BJ (cell line): ENCODE results near the gene MANSC4. TPM values are rescaled to one million over a fixed set of nuclear protein-coding genes. Genes with fewer than 3 reads are reported as not detected.

Experiments used
- CTCF ChIA-PET: fragments of 350-600 bp; formaldehyde crosslinking; extraction: SDS; loops from one replicate; lab custom pipeline; 2021; ENCODE audit warnings: antibody characterized with exemption, inconsistent platforms; lab: Yijun Ruan, JAX
- POLR2A ChIA-PET: fragments of 300-600 bp; sonication (Branson Sonifier 250); formaldehyde crosslinking; extraction: SDS; loops from one replicate; lab custom pipeline; 2021; ENCODE audit warnings: antibody characterized with exemption; lab: Charles Lee
- DNase-seq: peaks from one replicate; pipeline ENCODE4 v3.0.0-alpha.2; 2011; ENCODE audit warnings: low read depth
- H3K27me3 ChIP-seq: 2 replicates; pipeline ENCODE4 v1.6.0; 2011; ENCODE audit warnings: low read length; ENCODE audit not compliant: control insufficient read depth, insufficient read depth
- H3K36me3 ChIP-seq: 2 replicates; pipeline ENCODE4 v1.5.1; 2011; ENCODE audit warnings: low read length; ENCODE audit not compliant: control insufficient read depth, insufficient read depth
- H3K4me3 ChIP-seq: 2 replicates; pipeline ENCODE4 v1.5.1; 2011; ENCODE audit warnings: low read depth, mild to moderate bottlenecking, control low read depth, low read length
- CTCF ChIP-seq: IDR thresholded peaks from 2 replicates; pipeline ENCODE4 v1.5.1; 2011; ENCODE audit warnings: low read depth, mild to moderate bottlenecking, control low read depth, inconsistent platforms, low read length, moderate library complexity; ENCODE audit not compliant: insufficient read depth
- polyA plus RNA-seq: library from polyadenylated mRNA; depleted of rRNA; stranded (reverse); fragments of >200 nt; gene quantifications from 2 replicates; pipeline ENCODE4 v1.2.3, GENCODE V29; 2011

Gene MANSC4
- polyA plus RNA-seq, 1 experiment: not detected

DNA sequence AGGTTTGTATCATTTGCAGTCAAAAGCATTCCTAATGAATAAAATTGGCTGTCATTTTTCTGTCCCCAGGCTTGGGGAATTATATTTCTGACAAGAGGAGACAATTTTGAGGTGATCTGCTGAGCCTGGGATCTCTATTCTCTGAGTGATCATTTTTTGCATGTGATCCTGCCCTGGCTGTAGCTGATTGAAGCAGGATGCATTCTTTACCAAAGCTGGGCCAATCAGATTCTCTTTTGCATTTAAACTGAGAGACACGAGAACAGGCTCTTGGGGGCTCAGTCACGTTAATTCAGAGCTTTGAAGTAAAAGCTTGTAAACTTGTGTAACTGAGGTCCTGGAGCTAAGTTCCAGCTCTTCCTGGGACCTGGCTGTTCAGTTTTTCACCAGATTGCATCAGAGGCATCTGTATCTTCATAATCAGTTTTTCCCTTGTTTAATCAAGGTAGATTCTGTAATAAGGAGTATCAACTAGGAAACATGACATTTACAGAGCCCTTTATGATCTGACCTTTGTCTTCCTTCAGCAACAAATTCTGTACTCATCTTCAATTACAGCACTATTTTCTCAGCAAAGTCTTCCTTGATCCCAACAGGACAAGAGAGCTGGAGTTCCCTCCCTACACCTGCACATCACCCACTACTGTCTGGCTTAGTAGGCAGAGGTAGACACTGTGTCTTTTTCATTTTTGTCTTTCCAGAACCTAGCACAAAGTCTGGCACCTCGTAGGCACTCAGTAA, 35.0 kb upstream of the MANSC4 start:
- no peaks in the 10 kb centered on the region for H3K27me3 ChIP-seq
- no peak for TF ChIP-seq CTCF
- no peaks in the 10 kb centered on the region for H3K36me3 ChIP-seq
- DNase-seq: no peak
- ChIA-PET CTCF (interaction anchor here (0.6 to 1.5 kb wide), 4 partner anchors 12 to 1234 kb away, joined by 3 to 6 read pairs (median 4); no protein-coding TSS in a partner anchor), POLR2A (no interaction called here)
- H3K4me3 ChIP-seq: no peak overlapping the region

DNA sequence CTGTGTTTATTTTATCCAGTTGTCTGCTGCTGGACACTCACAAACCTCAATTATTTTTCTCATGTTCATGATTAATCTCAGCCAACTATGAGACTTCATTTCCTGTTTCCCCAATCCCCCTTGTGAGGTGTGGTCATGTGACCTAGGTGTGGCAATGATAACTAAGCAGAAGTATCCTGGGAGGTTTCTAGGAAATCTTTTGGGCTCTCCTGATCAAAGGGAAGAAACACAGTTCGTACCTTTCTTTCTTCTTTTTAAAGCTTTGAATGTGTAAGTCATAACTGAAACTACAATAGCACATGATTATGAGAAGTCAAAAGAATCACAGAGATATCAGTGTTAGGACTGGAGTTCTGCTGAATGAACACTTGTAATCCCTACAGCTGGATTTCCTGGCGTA, 34.4 kb upstream of the MANSC4 start:
- ChIA-PET POLR2A (no interaction called here), CTCF (interaction anchor here (1.0 kb wide), 1 partner anchor 53 kb away, joined by 6 read pairs; no protein-coding TSS in a partner anchor)
- no peak overlapping the region for H3K4me3 ChIP-seq
- H3K36me3 ChIP-seq: no peaks in the 10 kb centered on the region
- TF ChIP-seq CTCF: no peak
- H3K27me3 ChIP-seq: no peaks in the 10 kb centered on the region
- DNase-seq: no peak

- no peak for DNase-seq
- CTCF ChIA-PET: interaction anchor here (3.7 kb wide), 1 partner anchor 8 kb away, joined by 21 read pairs; no protein-coding TSS in a partner anchor
- no peak for TF ChIP-seq CTCF
- Histone ChIP-seq H3K36me3 (no peaks in the 10 kb centered on the region), H3K4me3 (no peak overlapping the region), H3K27me3 (no peaks in the 10 kb centered on the region)
- POLR2A ChIA-PET: no interaction called here
Observed at GRCh38 chr12:27812502-27812901, 32.5 kb upstream of the MANSC4 start.

DNA sequence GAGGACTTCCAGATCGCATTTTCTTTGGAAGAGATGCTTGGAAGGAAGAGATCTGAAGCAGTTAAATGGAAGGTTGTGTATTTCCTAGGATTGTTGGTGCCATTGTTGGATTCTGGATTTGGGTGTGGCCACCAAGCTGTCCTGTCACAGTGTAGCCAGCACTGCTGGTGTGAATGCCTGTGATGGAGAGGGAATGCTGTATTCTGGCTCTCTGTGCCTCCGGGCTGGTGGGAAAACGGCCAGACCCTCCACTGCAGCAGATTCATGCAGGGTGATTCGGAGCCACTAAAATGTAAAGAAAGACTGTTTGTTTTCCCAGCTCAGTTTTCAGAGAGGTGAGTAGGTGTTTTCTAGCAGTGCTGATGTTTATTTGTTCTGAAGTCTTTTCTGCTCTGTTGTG, 30.7 kb upstream of the MANSC4 start:
- TF ChIP-seq CTCF: no peak
- POLR2A ChIA-PET: no interaction called here
- no peak overlapping the region for H3K4me3 ChIP-seq
- no peak for DNase-seq
- H3K36me3 ChIP-seq: no peaks in the 10 kb centered on the region
- CTCF ChIA-PET: interaction anchor here (0.6 to 3.7 kb wide), 4 partner anchors 10 to 1658 kb away, joined by 3 to 21 read pairs (median 3); no protein-coding TSS in a partner anchor
- no peaks in the 10 kb centered on the region for H3K27me3 ChIP-seq

DNA sequence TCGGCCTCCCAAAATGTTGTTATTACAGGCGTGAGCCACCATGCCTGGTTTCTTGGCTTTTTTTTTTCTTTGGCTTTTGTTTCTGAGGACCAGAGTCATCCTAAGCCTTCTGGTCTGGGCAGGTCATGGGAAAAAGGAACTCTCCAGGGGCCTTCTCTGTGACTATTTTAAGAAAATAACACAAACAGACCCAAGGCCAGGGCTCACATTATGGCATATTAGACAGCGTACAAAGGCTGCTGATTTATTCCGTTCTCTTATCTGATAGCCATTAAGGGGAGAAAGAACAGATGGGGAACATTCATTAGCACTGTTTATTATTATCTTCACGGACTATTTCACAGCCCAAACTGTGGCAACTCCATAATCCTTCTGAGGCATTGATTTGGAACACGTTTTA, 28.8 kb upstream of the MANSC4 start:
- Histone ChIP-seq H3K27me3 (no peaks in the 10 kb centered on the region), H3K36me3 (no peaks in the 10 kb centered on the region), H3K4me3 (no peak overlapping the region)
- no peak for TF ChIP-seq CTCF
- CTCF ChIA-PET: interaction anchor here (3.7 kb wide), 1 partner anchor 12 kb away, joined by 21 read pairs; no protein-coding TSS in a partner anchor
- DNase-seq: no peak
- POLR2A ChIA-PET: no interaction called here
